Thyroid gland (tissue), 4 donors: ENCODE data around the gene HDDC3. TPM values are rescaled to one million over a fixed set of nuclear protein-coding genes. Genes with fewer than 3 reads are reported as not detected.

Experiments used
- DNase-seq, 2 donors: peaks; one replicate each; pipeline ENCODE4 v3.0.0-alpha.2; 2019
- H3K27ac ChIP-seq, 3 donors: fragments of 200-600 bp; sonication (generic); 1 replicate in 2 of 3; 2 replicates in 1 of 3; pipeline ENCODE4 v1.5.1; 2016 to 2019; ENCODE audit warnings: mild to moderate bottlenecking in 1 of 3, moderate library complexity in 1 of 3
- H3K27me3 ChIP-seq: fragments of 200-600 bp; sonication (generic); one replicate; pipeline ENCODE4 v1.5.1; 2019
- H3K36me3 ChIP-seq, 2 donors: fragments of 200-600 bp; sonication (generic); one replicate each; pipeline ENCODE4 v1.5.1; 2016 to 2019
- H3K4me1 ChIP-seq, 2 donors: fragments of 200-600 bp; sonication (generic); one replicate each; pipeline ENCODE4 v1.5.1; 2017 to 2019
- H3K4me3 ChIP-seq, 3 donors: fragments of 200-600 bp; sonication (generic); replicated peaks in 1 of 3; 1 replicate in 2 of 3; 2 replicates in 1 of 3; pipeline ENCODE4 v1.5.1; 2016; ENCODE audit warnings: mild to moderate bottlenecking in 1 of 3
- H3K9me3 ChIP-seq: fragments of 200-600 bp; sonication (generic); one replicate; pipeline ENCODE4 v1.5.1; 2017
- POLR2A ChIP-seq, 2 donors: fragments of 450-650 bp; IDR thresholded peaks; one replicate each; pipeline ENCODE4 v1.6.1; 2017; ENCODE audit warnings: antibody characterized with exemption in 2 of 2, mild to moderate bottlenecking in 2 of 2, moderate library complexity in 1 of 2
- WGBS, 2 donors: methylation state at CpG; one replicate each; pipeline ENCODE4 v1.1.5; 2017; 5-methylcytosine and 5-hydroxymethylcytosine counted together
- intact Hi-C: fragments of 100-400 bp; cut with DNase I; formaldehyde crosslinking; loops from one replicate; pipeline ENCODE4 v1.15.1; 2023
- total RNA-seq, 4 donors: library from RNA; depleted of rRNA; stranded (reverse); fragments of >200 nt; gene quantifications; one replicate each; pipeline ENCODE4 v1.2.3, GENCODE V29; 2016
- TF ChIP-seq, protein P1 (sequence below), 6 experiments: fragments of 200-600 bp in 3 of 6; fragments of 450-650 bp in 3 of 6; sonication (generic) in 3 of 6; IDR thresholded peaks; one replicate each; pipeline ENCODE4 v1.5.1; 2016 to 2019; ENCODE audit warnings: antibody characterized with exemption in 6 of 6, mild to moderate bottlenecking in 2 of 6, inconsistent platforms in 1 of 6, moderate library complexity in 1 of 6

Gene HDDC3
- total RNA-seq, 4 donors from 2014 or later = 13.3 to 25.7 (median 18.0) TPM

- TF ChIP-seq POLR2A (IDR thresholded peaks at IDR 0.05) = no peak
- TF ChIP-seq, protein P1, sequence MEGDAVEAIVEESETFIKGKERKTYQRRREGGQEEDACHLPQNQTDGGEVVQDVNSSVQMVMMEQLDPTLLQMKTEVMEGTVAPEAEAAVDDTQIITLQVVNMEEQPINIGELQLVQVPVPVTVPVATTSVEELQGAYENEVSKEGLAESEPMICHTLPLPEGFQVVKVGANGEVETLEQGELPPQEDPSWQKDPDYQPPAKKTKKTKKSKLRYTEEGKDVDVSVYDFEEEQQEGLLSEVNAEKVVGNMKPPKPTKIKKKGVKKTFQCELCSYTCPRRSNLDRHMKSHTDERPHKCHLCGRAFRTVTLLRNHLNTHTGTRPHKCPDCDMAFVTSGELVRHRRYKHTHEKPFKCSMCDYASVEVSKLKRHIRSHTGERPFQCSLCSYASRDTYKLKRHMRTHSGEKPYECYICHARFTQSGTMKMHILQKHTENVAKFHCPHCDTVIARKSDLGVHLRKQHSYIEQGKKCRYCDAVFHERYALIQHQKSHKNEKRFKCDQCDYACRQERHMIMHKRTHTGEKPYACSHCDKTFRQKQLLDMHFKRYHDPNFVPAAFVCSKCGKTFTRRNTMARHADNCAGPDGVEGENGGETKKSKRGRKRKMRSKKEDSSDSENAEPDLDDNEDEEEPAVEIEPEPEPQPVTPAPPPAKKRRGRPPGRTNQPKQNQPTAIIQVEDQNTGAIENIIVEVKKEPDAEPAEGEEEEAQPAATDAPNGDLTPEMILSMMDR (IDR thresholded peaks at IDR 0.05) = no peak
- no peak for DNase-seq
- H3K4me1 ChIP-seq = peaks cover 21 to 22% of the 10 kb centered on the region in 2 donors
- H3K4me3 ChIP-seq = peak overlapping the region in 1 of 3 donors; percentile 78
- no peaks in the 10 kb centered on the region for H3K27me3 ChIP-seq
- H3K36me3 ChIP-seq = peaks cover 26 to 31% of the 10 kb centered on the region in 2 donors
- intact Hi-C loops = loop anchor here (2.0 kb wide), 1 partner anchor 41 kb away; the partner anchor contains the start of gene PRC1
- H3K9me3 ChIP-seq = no peaks in the 10 kb centered on the region
- WGBS, 2 donors = 70 to 78% methylated on average over 15 to 16 of the region's 16 CpGs
- H3K27ac ChIP-seq = no peak overlapping the region
Observed at GRCh38 chr15:90953947-90954711, 21.8 kb upstream of the HDDC3 start.

- Histone ChIP-seq H3K27ac (no peak overlapping the region), H3K27me3 (no peaks in the 10 kb centered on the region), H3K4me1 (peaks cover 21 to 22% of the 10 kb centered on the region in 2 donors), H3K36me3 (peaks cover 32 to 39% of the 10 kb centered on the region in 2 donors), H3K4me3 (no peak overlapping the region), H3K9me3 (no peaks in the 10 kb centered on the region)
- DNase-seq = no peak
- intact Hi-C loops = no loop called here
- no peak for TF ChIP-seq POLR2A (IDR thresholded peaks at IDR 0.05)
- TF ChIP-seq, protein P1 (IDR thresholded peaks at IDR 0.05) = no peak
- WGBS, 2 donors = 95 to 98% methylated on average over 6 to 14 of the region's 14 CpGs
Observed at GRCh38 chr15:90952901-90953677, 20.7 kb upstream of the HDDC3 start.

DNA sequence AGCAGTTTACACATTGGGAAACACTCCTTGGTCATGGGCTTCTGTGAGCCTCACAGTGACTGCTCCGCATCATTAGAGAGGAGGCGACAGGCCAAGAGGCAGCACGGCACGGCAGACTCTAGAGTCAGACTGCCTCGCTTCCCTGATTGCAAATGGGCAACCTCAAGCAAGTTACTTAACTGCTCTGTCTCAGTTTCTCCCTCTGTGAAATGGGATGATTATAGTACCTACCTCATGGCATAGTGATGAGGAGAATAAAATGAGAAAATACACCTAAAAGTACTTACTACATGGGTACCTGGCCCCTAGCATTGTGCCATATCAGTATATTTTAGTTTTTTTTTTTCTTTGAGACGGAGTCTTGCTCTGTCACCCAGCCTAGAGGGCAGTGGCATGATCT is 18.3 kb upstream of the HDDC3 start:
- 95 to 97% methylated on average over 6 of the region's 6 CpGs for WGBS, 2 donors
- Histone ChIP-seq H3K4me3 (no peak overlapping the region), H3K27ac (no peak overlapping the region), H3K4me1 (peaks cover 4 to 6% of the 10 kb centered on the region in 2 donors), H3K27me3 (no peaks in the 10 kb centered on the region), H3K9me3 (no peaks in the 10 kb centered on the region), H3K36me3 (peaks cover 50 to 54% of the 10 kb centered on the region in 2 donors)
- DNase-seq = no peak
- intact Hi-C loops = no loop called here
- TF ChIP-seq, protein P1 (IDR thresholded peaks at IDR 0.05) = no peak
- no peak for TF ChIP-seq POLR2A (IDR thresholded peaks at IDR 0.05)

GRCh38 chr15:90949979-90950675 is 17.8 kb upstream of the HDDC3 start:
- Histone ChIP-seq H3K27me3 (no peaks in the 10 kb centered on the region), H3K36me3 (peaks cover 50 to 59% of the 10 kb centered on the region in 2 donors), H3K9me3 (no peaks in the 10 kb centered on the region), H3K4me3 (no peak overlapping the region), H3K27ac (no peak overlapping the region), H3K4me1 (peaks cover 0 to under 1% of the 10 kb centered on the region in 2 donors)
- TF ChIP-seq, protein P1 (IDR thresholded peaks at IDR 0.05) = no peak
- no peak for TF ChIP-seq POLR2A (IDR thresholded peaks at IDR 0.05)
- DNase-seq = no peak
- 95 to 96% methylated on average over 16 to 18 of the region's 23 CpGs for WGBS, 2 donors
- intact Hi-C loops = no loop called here
